GM23248 (cell line): ENCODE measurements around the gene NFIX. TPM values are rescaled to one million over a fixed set of nuclear protein-coding genes. Genes with fewer than 3 reads are reported as not detected.

Experiments
- DNase-seq: peaks from one replicate; pipeline ENCODE4 v3.0.0-alpha.2; 2015
- H2AFZ ChIP-seq: fragments of 200-600 bp; sonication (generic); 2 replicates; pipeline ENCODE4 v1.6.1; 2016; ENCODE audit warnings: antibody characterized with exemption
- H3F3A ChIP-seq: fragments of 200-600 bp; sonication (generic); 2 replicates; pipeline ENCODE4 v1.6.1; 2016; ENCODE audit warnings: mild to moderate bottlenecking, antibody characterized with exemption, mixed run types; ENCODE audit not compliant: insufficient read depth
- H3K27ac ChIP-seq: fragments of 200-600 bp; sonication (generic); 2 replicates; pipeline ENCODE4 v1.5.1; 2016; ENCODE audit warnings: mild to moderate bottlenecking
- H3K27me3 ChIP-seq: fragments of 200-600 bp; sonication (generic); replicated peaks from 2 replicates; pipeline ENCODE4 v1.6.1; 2016; ENCODE audit warnings: mild to moderate bottlenecking; ENCODE audit not compliant: insufficient read depth
- H3K36me3 ChIP-seq: fragments of 200-600 bp; sonication (generic); 2 replicates; pipeline ENCODE4 v1.6.1; 2016; ENCODE audit warnings: low read depth, mild to moderate bottlenecking
- H3K4me1 ChIP-seq: fragments of 200-600 bp; sonication (generic); 2 replicates; pipeline ENCODE4 v1.6.1; 2016; ENCODE audit warnings: mild to moderate bottlenecking; ENCODE audit not compliant: insufficient read depth
- H3K4me2 ChIP-seq: fragments of 200-600 bp; sonication (generic); one replicate; pipeline ENCODE4 v1.6.1; 2016; ENCODE audit warnings: mild to moderate bottlenecking; ENCODE audit not compliant: unreplicated experiment
- H3K4me3 ChIP-seq: fragments of 200-600 bp; sonication (generic); 2 replicates; pipeline ENCODE4 v1.5.1; 2016; ENCODE audit warnings: mild to moderate bottlenecking
- H3K79me2 ChIP-seq: fragments of 200-600 bp; sonication (generic); 2 replicates; pipeline ENCODE4 v1.6.1; 2016; ENCODE audit warnings: mild to moderate bottlenecking; ENCODE audit not compliant: insufficient read depth
- H3K9ac ChIP-seq: fragments of 200-600 bp; sonication (generic); 2 replicates; pipeline ENCODE4 v1.6.1; 2016; ENCODE audit warnings: mild to moderate bottlenecking
- H3K9me2 ChIP-seq: fragments of 200-600 bp; sonication (generic); 2 replicates; pipeline ENCODE4 v1.6.1; 2016; ENCODE audit warnings: mixed run types, mild to moderate bottlenecking, moderate library complexity; ENCODE audit not compliant: insufficient read depth
- H3K9me3 ChIP-seq: fragments of 200-600 bp; sonication (generic); one replicate; pipeline ENCODE4 v1.6.1; 2017; ENCODE audit warnings: low read depth
- H4K20me1 ChIP-seq: fragments of 200-600 bp; sonication (generic); 2 replicates; pipeline ENCODE4 v1.6.0; 2016; ENCODE audit not compliant: insufficient read depth
- EZH2 ChIP-seq: fragments of 200-600 bp; sonication (generic); IDR thresholded peaks from 2 replicates; pipeline ENCODE4 v1.6.1; 2018; ENCODE audit warnings: antibody characterized with exemption, mild to moderate bottlenecking; ENCODE audit not compliant: insufficient read depth, poor library complexity, severe bottlenecking
- EZH2phosphoT487 ChIP-seq: fragments of 200-600 bp; sonication (generic); IDR thresholded peaks from 2 replicates; pipeline ENCODE4 v1.6.1; 2018; ENCODE audit warnings: antibody characterized with exemption, moderate library complexity, mild to moderate bottlenecking, low read depth; ENCODE audit not compliant: insufficient read depth
- WGBS, 2 experiments: methylation state at CpG; one replicate each; pipeline ENCODE4 v1.1.6; 2015 to 2017; ENCODE audit warnings: low lambda C conversion rate in 2 of 2, low coverage in 1 of 2; ENCODE audit errors: missing lambda C conversion rate in 2 of 2; 5-methylcytosine and 5-hydroxymethylcytosine counted together
- in situ Hi-C: fragments of 300-500 bp; cut with MboI; formaldehyde crosslinking; loops from 2 replicates; pipeline ENCODE4 v1.15.0; 2020
- polyA plus RNA-seq: library from polyadenylated mRNA; unstranded; fragments of >200 nt; fragmentation: Nextera tagmentation; extraction: Ambion mirVana; gene quantifications from 2 replicates; pipeline ENCODE4 v1.2.1, GENCODE V29; 2016
- total RNA-seq: library from RNA; depleted of rRNA; stranded (reverse); fragments of >200 nt; shearing (Covaris generic); gene quantifications from 2 replicates; pipeline ENCODE4 v1.2.3, GENCODE V29; 2014

The NFIX gene
- total and polyA plus RNA-seq, 2 experiments from 2014 or later: 60.8 to 71.0 TPM

- Histone ChIP-seq H2AFZ (no peak overlapping the region), H3K9me2 (no peaks in the 10 kb centered on the region), H3K36me3 (no peaks in the 10 kb centered on the region; the same call in 1 of the 2 replicates), H3K27ac (peak overlapping the region; percentile 90), H3K27me3 (no peaks in the 10 kb centered on the region), H3K4me3 (peak overlapping the region; percentile 98), H3F3A (peaks cover 34% of the 10 kb centered on the region), H3K4me1 (peaks cover 37% of the 10 kb centered on the region), H3K9ac (peak overlapping the region; percentile 98), H3K9me3 (no peaks in the 10 kb centered on the region), H4K20me1 (no peaks in the 10 kb centered on the region), H3K4me2 (peak overlapping the region; percentile 93), H3K79me2 (peaks cover 79% of the 10 kb centered on the region)
- 49 to 55% methylated on average over 9 of the region's 9 CpGs for WGBS, 2 experiments
- in situ Hi-C loops: no loop called here
- DNase-seq: peak; percentile 19
- TF ChIP-seq EZH2phosphoT487 (no peak), EZH2 (no peak)
Observed at GRCh38 chr19:13120031-13120430, 124.8 kb downstream of the NFIX start.

- no peaks in the 10 kb centered on the region for H4K20me1 ChIP-seq
- H3K79me2 ChIP-seq: peaks cover 79% of the 10 kb centered on the region
- TF ChIP-seq EZH2phosphoT487: no peak
- TF ChIP-seq EZH2: no peak
- peaks cover 27% of the 10 kb centered on the region for H3F3A ChIP-seq
- no peaks in the 10 kb centered on the region for H3K27me3 ChIP-seq
- peak overlapping the region; percentile 90 for H3K27ac ChIP-seq
- peaks cover 30% of the 10 kb centered on the region for H3K4me1 ChIP-seq
- no peaks in the 10 kb centered on the region for H3K9me3 ChIP-seq
- peak overlapping the region; percentile 98 for H3K9ac ChIP-seq
- DNase-seq: peak; percentile 90
- WGBS, 2 experiments: 20 to 21% methylated on average over 10 of the region's 10 CpGs
- in situ Hi-C loops: no loop called here
- no peaks in the 10 kb centered on the region; the same call in 1 of the 2 replicates for H3K36me3 ChIP-seq
- H3K4me2 ChIP-seq: peak overlapping the region; percentile 93
- no peaks in the 10 kb centered on the region for H3K9me2 ChIP-seq
- H3K4me3 ChIP-seq: peak overlapping the region; percentile 98
- H2AFZ ChIP-seq: no peak overlapping the region
Observed at GRCh38 chr19:13120817-13121216, 125.5 kb downstream of the NFIX start.

GRCh38 chr19:13121551-13122274, 126.4 kb downstream of the NFIX start:
- Histone ChIP-seq H3K4me2 (peak overlapping the region; percentile 93), H4K20me1 (no peaks in the 10 kb centered on the region), H2AFZ (no peak overlapping the region), H3K4me3 (peak overlapping the region; percentile 98), H3K9ac (peak overlapping the region; percentile 98), H3K9me2 (no peaks in the 10 kb centered on the region), H3K36me3 (no peaks in the 10 kb centered on the region; the same call in 1 of the 2 replicates), H3F3A (peaks cover 25% of the 10 kb centered on the region), H3K27ac (peak overlapping the region; percentile 90), H3K27me3 (no peaks in the 10 kb centered on the region), H3K79me2 (peaks cover 83% of the 10 kb centered on the region), H3K9me3 (no peaks in the 10 kb centered on the region), H3K4me1 (peaks cover 30% of the 10 kb centered on the region)
- in situ Hi-C loops: no loop called here
- 73% methylated on average over 18 of the region's 18 CpGs for WGBS, 2 experiments
- TF ChIP-seq EZH2 (no peak), EZH2phosphoT487 (no peak)
- DNase-seq: peak; percentile 73

- H3F3A ChIP-seq: peaks cover 20% of the 10 kb centered on the region
- no peak for TF ChIP-seq EZH2
- TF ChIP-seq EZH2phosphoT487: no peak
- no peak overlapping the region for H3K4me2 ChIP-seq
- peak overlapping the region; percentile 90 for H3K27ac ChIP-seq
- no peak overlapping the region for H3K4me3 ChIP-seq
- H3K9me2 ChIP-seq: no peaks in the 10 kb centered on the region
- no peaks in the 10 kb centered on the region; the same call in 1 of the 2 replicates for H3K36me3 ChIP-seq
- no peak for DNase-seq
- H3K27me3 ChIP-seq: no peaks in the 10 kb centered on the region
- in situ Hi-C loops: no loop called here
- 88 to 91% methylated on average over 12 to 13 of the region's 13 CpGs for WGBS, 2 experiments
- H3K4me1 ChIP-seq: peaks cover 33% of the 10 kb centered on the region
- H3K9me3 ChIP-seq: no peaks in the 10 kb centered on the region
- H2AFZ ChIP-seq: no peak overlapping the region
- peaks cover 89% of the 10 kb centered on the region for H3K79me2 ChIP-seq
- H3K9ac ChIP-seq: 0 out of 2 replicates have a peak overlapping the region, but pooled peaks have one; percentile 98
- H4K20me1 ChIP-seq: no peaks in the 10 kb centered on the region
Observed at GRCh38 chr19:13122275-13122878, 127.1 kb downstream of the NFIX start.
